HG03060 (cell line): ENCODE data around the gene ZBTB1.
"Not testable (repeated sequence)": the region's sequence is repeated elsewhere in the genome, so short reads cannot be mapped to it uniquely, and the experiment has no call there.

ENCODE experiments used
- ATAC-seq: cut with Tn5 transposase; IDR thresholded peaks from one replicate; pipeline ENCODE4 v1.9.1; 2021; ENCODE audit warnings: low read depth, moderate number of reproducible peaks; ENCODE audit not compliant: unreplicated experiment

ZBTB1 gene

GRCh38 chr14:64496764-64497163, 7.8 kb upstream of the ZBTB1 start:
- no peak for ATAC-seq

GRCh38 chr14:64500088-64500487, 4.5 kb upstream of the ZBTB1 start:
- ATAC-seq, result no peak

GRCh38 chr14:64501411-64502171, 3.0 kb upstream of the ZBTB1 start:
- ATAC-seq, result no peak

GRCh38 chr14:64502456-64502855, 2.1 kb upstream of the ZBTB1 start:
- no peak for ATAC-seq

- no peak for ATAC-seq
Measured at GRCh38 chr14:64502887-64503433, 1.6 kb upstream of the ZBTB1 start.

- peak; percentile 53 for ATAC-seq
Measured at GRCh38 chr14:64503434-64504309, 898 bp upstream of the ZBTB1 start, which contains the start of gene ZBTB25. Gene ZBTB25, minus strand, starts transcription at chr14:64503838. Its CDS starts 13,305 bp downstream, at chr14:64490533.

- no peak for ATAC-seq
Measured at GRCh38 chr14:64504897-64505794, 576 bp downstream of the ZBTB1 start.

- no peak for ATAC-seq
Measured at GRCh38 chr14:64506721-64507120, 2.2 kb downstream of the ZBTB1 start.

GRCh38 chr14:64507376-64508156, 3.0 kb downstream of the ZBTB1 start:
- no peak for ATAC-seq

GRCh38 chr14:64508215-64508776, 3.7 kb downstream of the ZBTB1 start:
- no peak for ATAC-seq

GRCh38 chr14:64509036-64509435, 4.5 kb downstream of the ZBTB1 start:
- ATAC-seq, result no peak

GRCh38 chr14:64510825-64511671, 6.5 kb downstream of the ZBTB1 start:
- ATAC-seq, result no peak

- no peak for ATAC-seq
Measured at GRCh38 chr14:64513271-64513670, 8.7 kb downstream of the ZBTB1 start.

- no peak for ATAC-seq
Measured at GRCh38 chr14:64515053-64515452, 10.5 kb downstream of the ZBTB1 start.

GRCh38 chr14:64516969-64517368, 12.4 kb downstream of the ZBTB1 start:
- no peak for ATAC-seq

GRCh38 chr14:64517667-64518066, 13.1 kb downstream of the ZBTB1 start:
- ATAC-seq, result not testable (repeated sequence)

GRCh38 chr14:64518229-64518628, 13.7 kb downstream of the ZBTB1 start:
- no peak for ATAC-seq

GRCh38 chr14:64520699-64521098, 16.1 kb downstream of the ZBTB1 start:
- ATAC-seq, result no peak
